ENCODE results near the gene CYB5D1.

GRCh38 chr17:7831233-7831632 is 26.6 kb upstream of the CYB5D1 start:
- TF ChIP-seq POLR2AphosphoS5 (IDR thresholded peaks at IDR 0.05; ENCODE audit: low read depth, low read length) = no peak
- no peak for TF ChIP-seq POLR2A (IDR thresholded peaks at IDR 0.05; ENCODE audit: low read depth, low read length)

All from GM12892 (cell line).